GM21515 (cell line): ENCODE data around the gene GRID1.

ENCODE experiments used
- ATAC-seq: cut with Tn5 transposase; IDR thresholded peaks from one replicate; pipeline ENCODE4 v1.9.1; 2021; ENCODE audit not compliant: unreplicated experiment

Gene GRID1

DNA sequence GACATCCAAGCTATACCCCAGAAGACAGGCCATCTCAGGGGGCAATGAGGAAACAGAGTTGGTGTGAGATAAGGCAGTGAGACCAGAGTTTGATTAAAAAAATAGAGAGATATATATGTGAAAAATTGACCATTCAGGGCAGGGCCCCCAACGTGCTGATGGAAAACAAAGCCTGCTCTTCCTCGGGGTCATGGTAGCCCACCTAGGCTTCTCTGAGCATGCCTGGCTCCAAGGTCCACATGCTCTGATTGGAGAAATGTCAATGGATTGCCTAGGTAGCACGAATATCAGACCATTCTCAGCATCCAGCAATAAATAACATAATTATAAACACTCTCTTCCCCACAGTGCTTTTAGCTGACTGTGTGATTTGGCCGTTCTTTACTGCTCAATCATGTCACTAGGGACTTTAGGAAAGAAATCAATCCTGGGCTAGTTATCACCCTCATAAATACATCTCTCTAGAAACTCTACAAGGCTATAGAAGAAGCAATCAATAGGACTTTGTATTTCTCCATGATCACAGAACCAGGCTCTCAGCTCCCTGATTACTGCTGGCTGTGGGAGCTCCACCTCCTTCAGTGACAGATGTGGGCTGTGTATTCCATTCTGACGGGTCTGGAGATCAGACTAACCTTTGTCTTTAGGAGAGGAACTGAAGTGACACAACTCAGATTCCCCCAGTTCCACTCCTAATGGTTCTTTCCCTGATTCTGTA, 766.4 kb downstream of the GRID1 start:
- no peak for ATAC-seq

DNA sequence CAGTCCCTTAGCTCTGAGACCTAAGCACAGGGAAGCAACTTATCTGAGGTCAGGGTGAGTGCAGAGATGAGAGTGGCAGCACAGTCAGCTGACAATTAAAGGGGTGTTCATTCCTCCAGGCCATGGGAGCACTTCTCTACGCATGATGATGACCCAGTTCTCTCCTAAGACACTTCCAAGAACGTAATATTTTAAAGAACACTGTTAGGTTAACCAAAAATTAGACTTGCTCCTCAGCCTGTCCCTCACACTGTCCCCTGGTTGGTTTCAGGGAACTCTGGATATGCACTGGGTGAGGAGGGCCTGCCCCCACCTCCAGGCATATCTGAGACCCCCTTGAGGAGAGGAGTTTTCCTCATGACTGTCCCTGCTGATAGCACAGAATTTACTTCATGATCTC, 767.5 kb downstream of the GRID1 start:
- no peak for ATAC-seq

- ATAC-seq, result no peak
Observed at GRCh38 chr10:85598646-85599045, 767.9 kb downstream of the GRID1 start.

- no peak for ATAC-seq
Observed at GRCh38 chr10:85597006-85597405, 769.6 kb downstream of the GRID1 start.

GRCh38 chr10:85596389-85596788, 770.2 kb downstream of the GRID1 start:
- no peak for ATAC-seq

- no peak for ATAC-seq
Observed at GRCh38 chr10:85594239-85594638, 772.4 kb downstream of the GRID1 start.

DNA sequence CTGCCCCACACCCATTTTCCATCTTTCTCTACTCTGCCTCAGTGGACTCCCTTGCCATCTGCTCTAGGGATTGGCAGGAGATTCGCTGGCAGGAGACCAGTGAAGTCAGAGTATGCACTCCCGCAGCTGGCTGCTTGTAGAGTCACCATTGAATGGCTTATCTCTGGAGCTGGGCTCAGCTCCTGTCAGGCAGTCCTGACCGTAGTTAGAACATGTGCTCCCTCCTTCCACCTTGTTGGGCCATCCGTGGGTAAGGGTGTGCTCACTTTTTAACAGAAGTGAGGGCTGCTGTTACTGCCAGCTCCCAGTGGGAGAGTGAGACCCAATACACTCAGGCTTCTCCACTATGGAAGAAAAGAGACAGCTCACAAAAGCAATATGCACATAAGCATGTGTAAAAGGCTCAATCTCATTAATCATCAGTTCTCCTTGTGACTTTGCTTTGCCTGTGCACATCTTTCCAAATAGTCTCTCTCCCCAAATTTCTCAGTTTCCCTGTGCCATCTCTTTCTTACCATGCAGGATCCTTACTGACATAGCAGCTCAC, 773.3 kb downstream of the GRID1 start:
- no peak for ATAC-seq

DNA sequence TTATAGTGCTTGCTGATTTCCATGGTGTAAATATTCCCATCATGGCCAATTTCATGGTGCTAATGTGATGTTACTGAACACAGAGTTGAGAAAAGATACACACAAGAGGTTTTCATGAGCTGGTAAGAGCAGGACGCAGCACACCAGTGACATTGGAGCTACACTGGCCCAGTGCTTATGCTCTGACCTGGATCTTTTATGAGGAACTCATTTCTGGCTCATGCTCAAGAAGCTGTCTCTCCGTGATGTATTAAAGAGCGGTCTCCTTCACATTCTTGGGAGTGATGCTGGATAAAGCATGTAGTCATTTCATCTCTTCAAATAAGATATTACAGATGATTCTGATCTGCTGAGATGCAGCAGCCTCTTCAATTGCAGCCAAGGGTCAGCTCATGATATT, 785.2 kb downstream of the GRID1 start:
- ATAC-seq, result no peak

DNA sequence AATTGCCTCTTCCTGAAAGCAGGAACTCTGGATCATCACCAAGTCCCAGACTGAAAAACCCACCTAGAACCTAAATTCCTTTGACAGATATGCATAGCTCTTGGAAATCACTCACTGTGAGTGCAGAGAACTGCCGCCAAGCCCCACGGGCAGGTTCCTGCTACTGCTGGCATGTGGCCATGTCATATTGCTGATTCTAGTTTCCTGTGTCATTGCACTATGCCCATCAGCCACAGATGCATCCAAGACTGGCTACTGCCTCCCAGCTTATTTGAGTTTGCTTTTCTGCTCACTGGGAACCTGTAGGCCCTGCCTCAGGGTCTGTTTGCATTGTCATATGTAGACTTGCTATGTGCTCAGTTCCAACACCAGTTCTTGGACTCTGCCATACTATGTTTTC, 786.0 kb downstream of the GRID1 start:
- ATAC-seq, result no peak

DNA sequence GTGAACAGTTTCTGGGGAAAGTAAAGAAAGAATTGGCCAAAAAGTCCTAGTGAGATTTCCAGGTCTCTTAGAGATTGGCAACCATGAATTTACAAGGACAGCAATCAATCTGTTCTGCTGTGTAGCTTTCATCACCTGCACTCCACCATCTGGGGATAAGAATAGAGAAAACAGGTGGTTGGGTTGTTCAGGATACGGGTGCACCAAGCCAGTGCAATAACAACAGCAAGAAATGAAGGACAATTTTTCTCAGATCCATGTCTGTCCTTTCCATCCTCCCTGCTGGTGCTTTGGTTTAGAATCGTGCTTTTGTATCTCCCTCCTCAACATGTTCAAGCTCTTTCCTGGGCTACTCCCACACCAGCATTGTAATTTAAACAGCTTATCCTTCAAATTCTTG, 787.7 kb downstream of the GRID1 start:
- ATAC-seq, result no peak

- no peak for ATAC-seq
Observed at GRCh38 chr10:85575441-85575840, 791.2 kb downstream of the GRID1 start.

GRCh38 chr10:85570871-85571270, 795.7 kb downstream of the GRID1 start:
- ATAC-seq, result no peak

DNA sequence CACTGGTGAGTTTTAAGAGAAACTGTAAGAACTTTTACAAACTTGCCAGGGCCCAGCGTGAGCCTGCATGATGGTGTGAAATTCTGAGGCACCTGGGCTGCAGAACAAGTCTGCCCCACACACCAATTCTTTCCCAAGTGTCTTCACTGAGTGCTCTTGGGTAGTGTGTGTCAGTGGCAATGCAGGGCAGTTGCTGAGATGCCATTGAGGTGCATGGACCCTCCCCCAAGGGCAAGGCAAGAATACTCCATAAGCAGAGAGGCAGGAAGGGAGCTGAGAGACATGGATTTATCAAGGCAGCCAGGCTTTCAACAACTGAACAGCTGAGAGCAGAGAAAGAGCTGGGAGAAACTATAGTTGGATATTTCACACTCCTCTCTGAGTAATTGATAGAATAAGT, 801.2 kb downstream of the GRID1 start:
- no peak for ATAC-seq

DNA sequence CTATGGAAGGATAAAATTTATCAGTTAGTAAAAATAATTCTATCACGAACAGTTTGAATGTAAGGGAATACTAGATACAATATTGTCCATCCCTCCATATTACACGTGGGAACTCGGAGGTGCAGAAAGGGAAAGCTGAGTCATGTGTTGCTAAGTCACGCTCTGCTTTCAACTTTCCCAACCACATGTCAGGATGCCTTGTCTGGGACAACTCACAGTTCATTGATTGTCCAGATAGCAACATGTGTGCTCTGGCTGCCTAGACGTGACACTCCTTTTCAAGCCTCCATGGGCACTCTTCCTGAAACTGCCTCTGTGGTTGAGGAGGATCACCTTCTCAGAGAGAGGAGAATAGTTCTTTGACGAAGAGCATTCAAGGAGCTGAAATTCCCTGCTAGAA, 808.1 kb downstream of the GRID1 start:
- ATAC-seq, result no peak

DNA sequence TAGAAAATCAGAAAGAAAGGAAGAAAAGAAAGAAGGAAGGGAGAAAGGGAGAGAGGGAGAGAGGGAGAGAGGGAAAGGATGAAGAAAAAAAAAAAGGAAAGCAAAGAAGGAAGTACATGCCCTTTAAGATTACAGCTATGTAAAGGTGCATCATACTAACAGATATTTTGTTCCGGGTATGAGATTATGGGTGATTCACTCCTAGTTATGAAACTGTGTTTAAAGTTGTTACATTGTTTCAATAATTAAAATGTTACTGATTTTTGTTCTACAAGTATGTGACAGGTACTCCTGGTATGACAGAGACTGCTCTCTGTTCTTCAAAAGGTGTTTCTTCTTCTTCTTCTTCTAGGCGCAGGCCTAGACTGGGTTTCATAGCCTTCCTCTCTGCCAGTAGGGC, 808.9 kb downstream of the GRID1 start:
- no peak for ATAC-seq

DNA sequence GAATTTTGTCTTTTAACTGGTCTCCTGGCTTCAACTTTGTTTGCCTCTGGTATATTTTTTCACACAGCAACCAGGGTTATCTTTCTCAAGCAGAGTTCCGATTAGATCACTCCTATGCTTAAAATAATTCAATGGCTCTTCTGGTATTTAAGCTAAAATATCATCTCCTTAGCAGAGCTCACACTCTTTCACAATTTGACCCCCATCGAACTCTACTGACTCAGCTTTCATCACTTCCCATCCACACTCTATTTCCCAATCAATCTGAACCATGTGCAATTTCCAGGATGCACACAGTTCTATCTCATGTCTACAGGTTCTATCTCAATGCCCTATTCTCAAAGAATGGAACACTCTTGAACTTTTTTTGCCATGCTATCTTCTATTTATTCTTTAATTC, 809.5 kb downstream of the GRID1 start:
- no peak for ATAC-seq
